HEK293 (cell line): ENCODE results near the gene PANK3.

Experiments used
- CTCF ChIA-PET: fragments of 350-600 bp; formaldehyde crosslinking; extraction: SDS; loops from one replicate; lab custom pipeline; 2021; ENCODE audit warnings: antibody characterized with exemption; lab: Yijun Ruan, JAX
- POLR2A ChIA-PET: fragments of 300-600 bp; formaldehyde crosslinking; extraction: SDS; loops from one replicate; lab custom pipeline; 2020; ENCODE audit warnings: antibody characterized with exemption, inconsistent platforms; lab: Yijun Ruan, JAX
- H3K27ac ChIP-seq: fragments of 200-500 bp; sonication (Bioruptor generic); 2 replicates; pipeline ENCODE4 v1.5.1; 2014; ENCODE audit warnings: low read depth, low read length, control low read depth, inconsistent platforms; ENCODE audit errors: extremely low read depth
- H3K36me3 ChIP-seq, 2 experiments: fragments of 200-500 bp in 1 of 2; sonication (Bioruptor generic) in 1 of 2; 1 replicate in 1 of 2; 2 replicates in 1 of 2; pipeline ENCODE4 v1.5.1; 2014 to 2017; ENCODE audit warnings: inconsistent platforms in 2 of 2, low read length in 2 of 2; ENCODE audit not compliant: control insufficient read depth in 2 of 2, insufficient read depth in 1 of 2
- H3K4me1 ChIP-seq: fragments of 200-500 bp; sonication (Bioruptor generic); 2 replicates; pipeline ENCODE4 v1.5.1; 2014; ENCODE audit warnings: mild to moderate bottlenecking, low read length, inconsistent platforms; ENCODE audit not compliant: control insufficient read depth, insufficient read depth
- H3K4me3 ChIP-seq: 2 replicates; pipeline ENCODE4 v1.5.1; 2011; ENCODE audit warnings: low read depth, mild to moderate bottlenecking, control low read depth, low read length, moderate library complexity
- H3K9me3 ChIP-seq: fragments of 200-500 bp; sonication (Bioruptor generic); 2 replicates; pipeline ENCODE4 v1.5.1; 2014; ENCODE audit warnings: low read depth, low read length, inconsistent platforms; ENCODE audit not compliant: control insufficient read depth, insufficient read depth
- FEZF1 ChIP-seq: fragments of 450-650 bp; formaldehyde crosslinking; IDR thresholded peaks from 2 replicates; pipeline ENCODE4 v1.5.1; 2016; ENCODE audit warnings: missing biosample characterization, missing genetic modification characterization
- SP3 ChIP-seq: fragments of 450-650 bp; formaldehyde crosslinking; IDR thresholded peaks from 2 replicates; pipeline ENCODE4 v1.5.1; 2016; ENCODE audit warnings: missing biosample characterization, missing genetic modification characterization
- ZFP69B ChIP-seq: fragments of 450-650 bp; formaldehyde crosslinking; IDR thresholded peaks from 2 replicates; pipeline ENCODE4 v1.5.1; 2016; ENCODE audit warnings: missing biosample characterization, missing genetic modification characterization
- ZNF10 ChIP-seq: fragments of 450-650 bp; formaldehyde crosslinking; IDR thresholded peaks from 2 replicates; pipeline ENCODE4 v1.5.1; 2017; ENCODE audit warnings: missing biosample characterization, missing genetic modification characterization
- ZNF16 ChIP-seq: fragments of 450-650 bp; formaldehyde crosslinking; IDR thresholded peaks from 2 replicates; pipeline ENCODE4 v1.5.1; 2016; ENCODE audit warnings: low read depth, missing biosample characterization, missing genetic modification characterization
- ZNF654 ChIP-seq: fragments of 450-650 bp; formaldehyde crosslinking; IDR thresholded peaks from 2 replicates; pipeline ENCODE4 v1.5.1; 2016; ENCODE audit warnings: low read depth, missing biosample characterization, missing genetic modification characterization
- ZNF658 ChIP-seq: fragments of 450-650 bp; formaldehyde crosslinking; IDR thresholded peaks from 2 replicates; pipeline ENCODE4; 2016; ENCODE audit warnings: missing biosample characterization, missing genetic modification characterization
- ZNF777 ChIP-seq: fragments of 450-650 bp; formaldehyde crosslinking; IDR thresholded peaks from 2 replicates; pipeline ENCODE4 v1.5.1; 2017; ENCODE audit warnings: missing biosample characterization, missing genetic modification characterization, borderline replicate concordance
- ZXDB ChIP-seq: fragments of 450-650 bp; formaldehyde crosslinking; IDR thresholded peaks from 2 replicates; pipeline ENCODE4 v1.5.1; 2016; ENCODE audit warnings: missing biosample characterization, missing genetic modification characterization
- TF ChIP-seq, protein P1 (sequence below): fragments of 450-650 bp; formaldehyde crosslinking; IDR thresholded peaks from 2 replicates; pipeline ENCODE4 v1.5.1; 2017; ENCODE audit warnings: missing biosample characterization, missing genetic modification characterization
- TF ChIP-seq, protein P2 (sequence below): fragments of 450-650 bp; formaldehyde crosslinking; IDR thresholded peaks from 2 replicates; pipeline ENCODE4 v1.5.1; 2017; ENCODE audit warnings: missing biosample characterization, missing genetic modification characterization
- TF ChIP-seq, protein P3 (sequence below): fragments of 450-650 bp; formaldehyde crosslinking; IDR thresholded peaks from 2 replicates; pipeline ENCODE4 v1.5.1; 2016; ENCODE audit warnings: missing biosample characterization, missing genetic modification characterization
- TF ChIP-seq, protein P4 (sequence below): fragments of 450-650 bp; formaldehyde crosslinking; IDR thresholded peaks from 2 replicates; pipeline ENCODE4 v1.5.1; 2016; ENCODE audit warnings: missing biosample characterization, missing genetic modification characterization
- TF ChIP-seq, protein P5 (sequence below): fragments of 450-650 bp; formaldehyde crosslinking; IDR thresholded peaks from 2 replicates; pipeline ENCODE4 v1.5.1; 2016; ENCODE audit warnings: missing biosample characterization, missing genetic modification characterization
- TF ChIP-seq, protein P6 (sequence below): fragments of 450-650 bp; formaldehyde crosslinking; conservative IDR thresholded peaks from 2 replicates; pipeline ENCODE4 v1.5.1; 2016; ENCODE audit warnings: low read depth, missing biosample characterization, missing genetic modification characterization

Gene PANK3

DNA sequence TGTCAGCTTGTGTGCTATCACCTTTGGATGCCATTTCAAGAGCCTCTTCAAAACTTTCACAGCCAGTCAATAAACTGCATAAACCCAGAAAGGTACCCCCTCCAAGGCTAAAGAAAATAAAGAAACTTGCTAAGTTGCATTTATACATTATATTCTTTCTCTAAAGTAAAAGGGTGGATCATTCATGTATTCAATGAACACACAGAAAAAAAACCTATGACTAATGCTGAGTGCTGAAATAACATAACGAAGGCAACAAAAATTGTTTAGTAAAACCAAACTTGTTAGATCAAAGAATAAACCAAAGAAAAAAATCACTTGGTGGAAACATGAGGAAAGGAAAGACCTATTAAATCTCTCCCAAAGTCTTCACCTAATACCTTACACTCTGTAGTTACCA, 15.2 kb downstream of the PANK3 start:
- ChIA-PET CTCF (no interaction called here), POLR2A (no interaction called here)
- Histone ChIP-seq H3K4me3 (no peak overlapping the region), H3K27ac (no peak overlapping the region), H3K4me1 (no peaks in the 10 kb centered on the region), H3K36me3 (peaks cover 65 to 85% of the 10 kb centered on the region in 2 experiments), H3K9me3 (no peaks in the 10 kb centered on the region)
- TF ChIP-seq ZNF16 (no peak), ZNF654 (no peak)
- TF ChIP-seq, protein P1, sequence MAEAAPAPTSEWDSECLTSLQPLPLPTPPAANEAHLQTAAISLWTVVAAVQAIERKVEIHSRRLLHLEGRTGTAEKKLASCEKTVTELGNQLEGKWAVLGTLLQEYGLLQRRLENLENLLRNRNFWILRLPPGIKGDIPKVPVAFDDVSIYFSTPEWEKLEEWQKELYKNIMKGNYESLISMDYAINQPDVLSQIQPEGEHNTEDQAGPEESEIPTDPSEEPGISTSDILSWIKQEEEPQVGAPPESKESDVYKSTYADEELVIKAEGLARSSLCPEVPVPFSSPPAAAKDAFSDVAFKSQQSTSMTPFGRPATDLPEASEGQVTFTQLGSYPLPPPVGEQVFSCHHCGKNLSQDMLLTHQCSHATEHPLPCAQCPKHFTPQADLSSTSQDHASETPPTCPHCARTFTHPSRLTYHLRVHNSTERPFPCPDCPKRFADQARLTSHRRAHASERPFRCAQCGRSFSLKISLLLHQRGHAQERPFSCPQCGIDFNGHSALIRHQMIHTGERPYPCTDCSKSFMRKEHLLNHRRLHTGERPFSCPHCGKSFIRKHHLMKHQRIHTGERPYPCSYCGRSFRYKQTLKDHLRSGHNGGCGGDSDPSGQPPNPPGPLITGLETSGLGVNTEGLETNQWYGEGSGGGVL: no peak

DNA sequence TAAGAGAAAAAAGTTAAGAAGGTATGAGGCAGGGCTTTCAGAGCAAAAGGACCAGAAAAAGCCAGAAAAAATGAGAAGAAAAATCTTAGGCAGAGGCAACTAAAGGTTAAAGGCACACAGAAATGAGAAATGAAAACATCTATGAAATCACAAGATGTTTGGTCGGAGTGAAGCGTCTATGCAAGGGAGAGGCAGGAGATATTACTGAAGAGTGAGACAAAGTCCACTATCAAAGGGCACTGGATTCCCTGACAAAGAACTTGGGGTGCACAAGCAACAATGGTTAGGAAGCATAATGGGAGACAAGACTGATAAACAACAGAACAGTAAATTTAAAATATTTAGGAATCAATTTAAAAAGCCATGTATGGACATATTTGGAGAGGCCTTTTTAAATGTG, 16.9 kb downstream of the PANK3 start:
- TF ChIP-seq, protein P2, sequence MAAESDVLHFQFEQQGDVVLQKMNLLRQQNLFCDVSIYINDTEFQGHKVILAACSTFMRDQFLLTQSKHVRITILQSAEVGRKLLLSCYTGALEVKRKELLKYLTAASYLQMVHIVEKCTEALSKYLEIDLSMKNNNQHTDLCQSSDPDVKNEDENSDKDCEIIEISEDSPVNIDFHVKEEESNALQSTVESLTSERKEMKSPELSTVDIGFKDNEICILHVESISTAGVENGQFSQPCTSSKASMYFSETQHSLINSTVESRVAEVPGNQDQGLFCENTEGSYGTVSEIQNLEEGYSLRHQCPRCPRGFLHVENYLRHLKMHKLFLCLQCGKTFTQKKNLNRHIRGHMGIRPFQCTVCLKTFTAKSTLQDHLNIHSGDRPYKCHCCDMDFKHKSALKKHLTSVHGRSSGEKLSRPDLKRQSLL (tag by site-specific recombination): no peak
- TF ChIP-seq, protein P3, sequence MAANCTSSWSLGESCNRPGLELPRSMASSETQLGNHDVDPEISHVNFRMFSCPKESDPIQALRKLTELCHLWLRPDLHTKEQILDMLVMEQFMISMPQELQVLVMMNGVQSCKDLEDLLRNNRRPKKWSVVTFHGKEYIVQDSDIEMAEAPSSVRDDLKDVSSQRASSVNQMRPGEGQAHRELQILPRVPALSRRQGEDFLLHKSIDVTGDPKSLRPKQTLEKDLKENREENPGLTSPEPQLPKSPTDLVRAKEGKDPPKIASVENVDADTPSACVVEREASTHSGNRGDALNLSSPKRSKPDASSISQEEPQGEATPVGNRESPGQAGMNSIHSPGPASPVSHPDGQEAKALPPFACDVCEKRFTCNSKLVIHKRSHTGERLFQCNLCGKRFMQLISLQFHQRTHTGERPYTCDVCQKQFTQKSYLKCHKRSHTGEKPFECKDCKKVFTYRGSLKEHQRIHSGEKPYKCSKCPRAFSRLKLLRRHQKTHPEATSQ (tag by site-specific recombination): no peak
- TF ChIP-seq ZNF10: no peak
- no peak for TF ChIP-seq ZNF658
- TF ChIP-seq, protein P4, sequence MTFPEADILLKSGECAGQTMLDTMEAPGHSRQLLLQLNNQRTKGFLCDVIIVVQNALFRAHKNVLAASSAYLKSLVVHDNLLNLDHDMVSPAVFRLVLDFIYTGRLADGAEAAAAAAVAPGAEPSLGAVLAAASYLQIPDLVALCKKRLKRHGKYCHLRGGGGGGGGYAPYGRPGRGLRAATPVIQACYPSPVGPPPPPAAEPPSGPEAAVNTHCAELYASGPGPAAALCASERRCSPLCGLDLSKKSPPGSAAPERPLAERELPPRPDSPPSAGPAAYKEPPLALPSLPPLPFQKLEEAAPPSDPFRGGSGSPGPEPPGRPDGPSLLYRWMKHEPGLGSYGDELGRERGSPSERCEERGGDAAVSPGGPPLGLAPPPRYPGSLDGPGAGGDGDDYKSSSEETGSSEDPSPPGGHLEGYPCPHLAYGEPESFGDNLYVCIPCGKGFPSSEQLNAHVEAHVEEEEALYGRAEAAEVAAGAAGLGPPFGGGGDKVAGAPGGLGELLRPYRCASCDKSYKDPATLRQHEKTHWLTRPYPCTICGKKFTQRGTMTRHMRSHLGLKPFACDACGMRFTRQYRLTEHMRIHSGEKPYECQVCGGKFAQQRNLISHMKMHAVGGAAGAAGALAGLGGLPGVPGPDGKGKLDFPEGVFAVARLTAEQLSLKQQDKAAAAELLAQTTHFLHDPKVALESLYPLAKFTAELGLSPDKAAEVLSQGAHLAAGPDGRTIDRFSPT (tag by site-specific recombination): no peak
- TF ChIP-seq ZFP69B: no peak
- TF ChIP-seq, protein P5, sequence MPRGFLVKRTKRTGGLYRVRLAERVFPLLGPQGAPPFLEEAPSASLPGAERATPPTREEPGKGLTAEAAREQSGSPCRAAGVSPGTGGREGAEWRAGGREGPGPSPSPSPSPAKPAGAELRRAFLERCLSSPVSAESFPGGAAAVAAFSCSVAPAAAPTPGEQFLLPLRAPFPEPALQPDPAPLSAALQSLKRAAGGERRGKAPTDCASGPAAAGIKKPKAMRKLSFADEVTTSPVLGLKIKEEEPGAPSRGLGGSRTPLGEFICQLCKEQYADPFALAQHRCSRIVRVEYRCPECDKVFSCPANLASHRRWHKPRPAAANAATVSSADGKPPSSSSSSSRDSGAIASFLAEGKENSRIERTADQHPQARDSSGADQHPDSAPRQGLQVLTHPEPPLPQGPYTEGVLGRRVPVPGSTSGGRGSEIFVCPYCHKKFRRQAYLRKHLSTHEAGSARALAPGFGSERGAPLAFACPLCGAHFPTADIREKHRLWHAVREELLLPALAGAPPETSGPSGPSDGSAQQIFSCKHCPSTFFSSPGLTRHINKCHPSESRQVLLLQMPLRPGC (tag by site-specific recombination): no peak
- TF ChIP-seq SP3 (tag by site-specific recombination): no peak

DNA sequence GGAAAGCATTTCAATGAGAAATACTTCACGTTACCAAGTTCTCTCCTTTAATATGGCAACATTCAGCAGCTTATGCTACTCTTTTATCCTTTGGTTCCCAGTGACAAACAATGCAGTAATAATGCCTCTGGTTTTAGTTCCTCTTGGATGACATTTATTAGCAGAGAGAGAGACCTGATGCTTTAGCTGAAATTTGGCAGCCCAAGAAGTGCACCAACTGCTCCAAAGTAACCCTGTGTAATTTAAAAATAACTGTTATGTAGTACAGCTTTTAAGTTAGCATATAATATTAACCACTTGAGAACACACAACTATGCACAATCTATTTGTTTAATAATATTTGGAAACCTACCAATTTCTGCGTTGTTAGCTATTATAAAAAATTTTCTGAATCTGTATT, 21.8 kb downstream of the PANK3 start:
- H3K27ac ChIP-seq: no peak overlapping the region
- H3K4me1 ChIP-seq: no peaks in the 10 kb centered on the region
- peaks cover 67 to 96% of the 10 kb centered on the region in 2 experiments for H3K36me3 ChIP-seq
- ChIA-PET POLR2A (interaction anchor here (0.6 to 0.7 kb wide), 2 partner anchors 14 to 483 kb away, joined by 3 to 4 read pairs; no protein-coding TSS in a partner anchor), CTCF (interaction anchor here (0.8 kb wide), 1 partner anchor 71 kb away, joined by 3 read pairs; the partner anchor contains the start of gene RARS1)
- no peaks in the 10 kb centered on the region for H3K9me3 ChIP-seq
- no peak overlapping the region for H3K4me3 ChIP-seq
- no peak for TF ChIP-seq ZXDB (tag by site-specific recombination)
- no peak for TF ChIP-seq ZNF777
- TF ChIP-seq, protein P6, sequence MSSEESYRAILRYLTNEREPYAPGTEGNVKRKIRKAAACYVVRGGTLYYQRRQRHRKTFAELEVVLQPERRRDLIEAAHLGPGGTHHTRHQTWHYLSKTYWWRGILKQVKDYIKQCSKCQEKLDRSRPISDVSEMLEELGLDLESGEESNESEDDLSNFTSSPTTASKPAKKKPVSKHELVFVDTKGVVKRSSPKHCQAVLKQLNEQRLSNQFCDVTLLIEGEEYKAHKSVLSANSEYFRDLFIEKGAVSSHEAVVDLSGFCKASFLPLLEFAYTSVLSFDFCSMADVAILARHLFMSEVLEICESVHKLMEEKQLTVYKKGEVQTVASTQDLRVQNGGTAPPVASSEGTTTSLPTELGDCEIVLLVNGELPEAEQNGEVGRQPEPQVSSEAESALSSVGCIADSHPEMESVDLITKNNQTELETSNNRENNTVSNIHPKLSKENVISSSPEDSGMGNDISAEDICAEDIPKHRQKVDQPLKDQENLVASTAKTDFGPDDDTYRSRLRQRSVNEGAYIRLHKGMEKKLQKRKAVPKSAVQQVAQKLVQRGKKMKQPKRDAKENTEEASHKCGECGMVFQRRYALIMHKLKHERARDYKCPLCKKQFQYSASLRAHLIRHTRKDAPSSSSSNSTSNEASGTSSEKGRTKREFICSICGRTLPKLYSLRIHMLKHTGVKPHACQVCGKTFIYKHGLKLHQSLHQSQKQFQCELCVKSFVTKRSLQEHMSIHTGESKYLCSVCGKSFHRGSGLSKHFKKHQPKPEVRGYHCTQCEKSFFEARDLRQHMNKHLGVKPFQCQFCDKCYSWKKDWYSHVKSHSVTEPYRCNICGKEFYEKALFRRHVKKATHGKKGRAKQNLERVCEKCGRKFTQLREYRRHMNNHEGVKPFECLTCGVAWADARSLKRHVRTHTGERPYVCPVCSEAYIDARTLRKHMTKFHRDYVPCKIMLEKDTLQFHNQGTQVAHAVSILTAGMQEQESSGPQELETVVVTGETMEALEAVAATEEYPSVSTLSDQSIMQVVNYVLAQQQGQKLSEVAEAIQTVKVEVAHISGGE: no peak
- no peak for TF ChIP-seq FEZF1 (tag by site-specific recombination)

More for the DNA sequence above, 16.9 kb downstream of the PANK3 start:
- CTCF ChIA-PET: no interaction called here
- H3K4me1 ChIP-seq: no peaks in the 10 kb centered on the region
- peaks cover 76 to 86% of the 10 kb centered on the region in 2 experiments for H3K36me3 ChIP-seq
- no peak overlapping the region for H3K27ac ChIP-seq
- POLR2A ChIA-PET: no interaction called here
- H3K9me3 ChIP-seq: no peaks in the 10 kb centered on the region
- H3K4me3 ChIP-seq: no peak overlapping the region
